Heart left ventricle (tissue), 13 donors: ENCODE measurements around the gene DLG4.

Source experiments
- POLR2A ChIP-seq, 2 donors: fragments of 450-650 bp; IDR thresholded peaks; one replicate each; pipeline ENCODE4 v1.6.1; 2017; ENCODE audit warnings: antibody characterized with exemption in 2 of 2, mild to moderate bottlenecking in 2 of 2, moderate library complexity in 2 of 2
- TF ChIP-seq, protein P1 (sequence below), 12 donors: fragments of 200-600 bp; sonication (generic) in 4 of 12; IDR thresholded peaks; one replicate each; pipeline versions ENCODE4 v1.5.0 to v1.8.0; 2018 to 2022; ENCODE audit warnings: antibody characterized with exemption in 12 of 12, mild to moderate bottlenecking in 5 of 12
- donor health status: ischemic (EF 13 %, LVEDD 7.1; RV severe dilation, severe dysfunction).
- donor health status: DM: no; HTN: yes; CAD: no.
- donor health status: DM: no; HTN: no; CAD: no.
- donor health status: ischemic (EF 25% LVEDD 6.9; RV normal size, moderate dysfunction).
- donor health status: ischemic (EF 25% LVEDD 5.7; RV mildly dilated, moderate dysfunction).
- donor health status: ischemic (EF 35%, LVEDD 5.7; RV mildly dilated, moderate dysfunction).
- donor health status: nonischemic (EF 11% LVEDD 7.7; RV severe dilation, severe dysfunction).
- donor health status: DM: yes; HTN: yes; CAD: no.
- donor health status: PGD.
- donor health status: ischemic (EF 29% LVEDD 5.4; RV normal size, mild dysfunction).
- donor health status: nonischemic (EF 23%, LVEDD 6.1; RV moderate dilation, normal function).

DNA sequence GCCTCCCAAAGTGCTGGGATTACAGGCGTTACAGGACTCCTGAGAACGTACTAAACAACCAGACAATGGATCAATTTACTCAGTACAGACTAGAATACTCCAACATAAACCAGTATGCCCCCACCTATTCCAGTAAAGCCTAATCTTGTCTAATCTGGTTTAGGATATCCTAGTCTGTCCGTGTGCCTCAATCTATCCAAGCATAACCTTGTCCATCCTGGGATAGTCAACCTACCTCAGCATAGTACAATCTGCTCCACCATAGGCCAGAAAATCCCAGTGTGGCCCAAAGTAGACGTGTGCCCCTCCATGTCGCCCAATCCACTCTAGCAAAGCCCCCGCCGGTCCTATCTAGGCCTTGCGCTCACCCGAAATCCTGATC is 14.1 kb upstream of the DLG4 start:
- no peak for TF ChIP-seq POLR2A (IDR thresholded peaks at IDR 0.05)
- TF ChIP-seq, protein P1, sequence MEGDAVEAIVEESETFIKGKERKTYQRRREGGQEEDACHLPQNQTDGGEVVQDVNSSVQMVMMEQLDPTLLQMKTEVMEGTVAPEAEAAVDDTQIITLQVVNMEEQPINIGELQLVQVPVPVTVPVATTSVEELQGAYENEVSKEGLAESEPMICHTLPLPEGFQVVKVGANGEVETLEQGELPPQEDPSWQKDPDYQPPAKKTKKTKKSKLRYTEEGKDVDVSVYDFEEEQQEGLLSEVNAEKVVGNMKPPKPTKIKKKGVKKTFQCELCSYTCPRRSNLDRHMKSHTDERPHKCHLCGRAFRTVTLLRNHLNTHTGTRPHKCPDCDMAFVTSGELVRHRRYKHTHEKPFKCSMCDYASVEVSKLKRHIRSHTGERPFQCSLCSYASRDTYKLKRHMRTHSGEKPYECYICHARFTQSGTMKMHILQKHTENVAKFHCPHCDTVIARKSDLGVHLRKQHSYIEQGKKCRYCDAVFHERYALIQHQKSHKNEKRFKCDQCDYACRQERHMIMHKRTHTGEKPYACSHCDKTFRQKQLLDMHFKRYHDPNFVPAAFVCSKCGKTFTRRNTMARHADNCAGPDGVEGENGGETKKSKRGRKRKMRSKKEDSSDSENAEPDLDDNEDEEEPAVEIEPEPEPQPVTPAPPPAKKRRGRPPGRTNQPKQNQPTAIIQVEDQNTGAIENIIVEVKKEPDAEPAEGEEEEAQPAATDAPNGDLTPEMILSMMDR (IDR thresholded peaks at IDR 0.05), result no peak
